Measurements from ENCODE around the gene SASH1. TPM values are rescaled to one million over a fixed set of nuclear protein-coding genes. Genes with fewer than 3 reads are reported as not detected.
A peak's percentile ranks its signal among the peaks of the same experiment; 100 is the strongest.

SASH1 gene
- total RNA-seq, 1 donor from 2014 or later = 61.3 TPM

DNA sequence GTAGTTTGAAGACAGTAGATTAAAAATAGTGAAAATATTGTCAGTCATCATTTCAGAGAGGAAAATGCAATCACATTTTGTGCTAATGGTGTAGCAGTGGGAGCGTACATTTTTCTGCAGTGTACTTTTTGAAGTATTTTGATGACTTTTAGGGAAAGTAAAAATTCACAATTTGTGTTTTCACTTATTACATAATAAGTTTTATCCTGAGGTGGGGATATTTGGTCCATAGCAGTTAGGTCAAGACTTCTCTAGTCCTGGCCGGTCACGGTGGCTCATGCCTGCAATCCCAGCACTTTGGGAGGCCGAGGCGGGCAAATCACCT, 122.3 kb downstream of the SASH1 start:
- TF ChIP-seq, protein P1, sequence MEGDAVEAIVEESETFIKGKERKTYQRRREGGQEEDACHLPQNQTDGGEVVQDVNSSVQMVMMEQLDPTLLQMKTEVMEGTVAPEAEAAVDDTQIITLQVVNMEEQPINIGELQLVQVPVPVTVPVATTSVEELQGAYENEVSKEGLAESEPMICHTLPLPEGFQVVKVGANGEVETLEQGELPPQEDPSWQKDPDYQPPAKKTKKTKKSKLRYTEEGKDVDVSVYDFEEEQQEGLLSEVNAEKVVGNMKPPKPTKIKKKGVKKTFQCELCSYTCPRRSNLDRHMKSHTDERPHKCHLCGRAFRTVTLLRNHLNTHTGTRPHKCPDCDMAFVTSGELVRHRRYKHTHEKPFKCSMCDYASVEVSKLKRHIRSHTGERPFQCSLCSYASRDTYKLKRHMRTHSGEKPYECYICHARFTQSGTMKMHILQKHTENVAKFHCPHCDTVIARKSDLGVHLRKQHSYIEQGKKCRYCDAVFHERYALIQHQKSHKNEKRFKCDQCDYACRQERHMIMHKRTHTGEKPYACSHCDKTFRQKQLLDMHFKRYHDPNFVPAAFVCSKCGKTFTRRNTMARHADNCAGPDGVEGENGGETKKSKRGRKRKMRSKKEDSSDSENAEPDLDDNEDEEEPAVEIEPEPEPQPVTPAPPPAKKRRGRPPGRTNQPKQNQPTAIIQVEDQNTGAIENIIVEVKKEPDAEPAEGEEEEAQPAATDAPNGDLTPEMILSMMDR (conservative IDR thresholded peaks at IDR 0.05) = peak; percentile 7
- DNase-seq (ENCODE audit: extremely low spot score, unreplicated experiment) = no peak
- peak overlapping the region; percentile 60 for H3K27ac Mint-ChIP-seq
- peak overlapping the region; percentile 19 for H3K4me3 Mint-ChIP-seq
- no peaks in the 10 kb centered on the region for H3K27me3 Mint-ChIP-seq
- H3K9me3 Mint-ChIP-seq = no peaks in the 10 kb centered on the region
- peaks cover 15% of the 10 kb centered on the region for H3K36me3 Mint-ChIP-seq
- peaks cover 32% of the 10 kb centered on the region for H3K4me1 Mint-ChIP-seq (ENCODE audit: unreplicated experiment)

DNA sequence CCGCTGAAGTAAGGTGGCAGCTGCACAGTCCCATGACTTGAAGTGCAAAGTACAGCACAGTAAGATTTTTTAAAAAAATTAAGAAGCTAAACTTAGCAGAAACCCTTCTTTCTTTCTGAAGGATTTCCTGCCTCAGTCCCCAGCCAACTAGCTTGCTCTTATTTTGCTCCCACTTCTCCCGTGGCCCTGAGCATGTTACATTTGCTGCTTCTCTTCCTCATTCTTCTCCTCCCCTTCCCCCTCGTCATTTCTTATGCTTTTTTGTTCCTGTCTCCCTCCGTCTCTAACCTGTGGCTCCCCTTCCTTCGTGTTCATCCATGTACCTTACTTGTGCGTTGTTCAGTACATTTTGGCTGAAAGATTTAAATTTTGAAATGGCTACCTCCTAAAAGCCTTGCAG, 123.0 kb downstream of the SASH1 start:
- Mint-ChIP-seq H3K27me3 (no peaks in the 10 kb centered on the region), H3K27ac (peak overlapping the region; percentile 71), H3K9me3 (no peaks in the 10 kb centered on the region), H3K4me3 (peak overlapping the region; percentile 24), H3K36me3 (peaks cover 14% of the 10 kb centered on the region), H3K4me1 (ENCODE audit: unreplicated experiment) (peaks cover 39% of the 10 kb centered on the region)
- TF ChIP-seq, protein P1 (conservative IDR thresholded peaks at IDR 0.05) = no peak
- DNase-seq (ENCODE audit: extremely low spot score, unreplicated experiment) = no peak

- no peaks in the 10 kb centered on the region for H3K9me3 Mint-ChIP-seq
- TF ChIP-seq, protein P1 (conservative IDR thresholded peaks at IDR 0.05) = no peak
- no peak for DNase-seq (ENCODE audit: extremely low spot score, unreplicated experiment)
- H3K4me3 Mint-ChIP-seq = no peak overlapping the region
- H3K4me1 Mint-ChIP-seq (ENCODE audit: unreplicated experiment) = peaks cover 39% of the 10 kb centered on the region
- no peaks in the 10 kb centered on the region for H3K27me3 Mint-ChIP-seq
- peaks cover 14% of the 10 kb centered on the region for H3K36me3 Mint-ChIP-seq
- peak overlapping the region; percentile 71 for H3K27ac Mint-ChIP-seq
Measured at GRCh38 chr6:148466158-148466557, 123.5 kb downstream of the SASH1 start.

DNA sequence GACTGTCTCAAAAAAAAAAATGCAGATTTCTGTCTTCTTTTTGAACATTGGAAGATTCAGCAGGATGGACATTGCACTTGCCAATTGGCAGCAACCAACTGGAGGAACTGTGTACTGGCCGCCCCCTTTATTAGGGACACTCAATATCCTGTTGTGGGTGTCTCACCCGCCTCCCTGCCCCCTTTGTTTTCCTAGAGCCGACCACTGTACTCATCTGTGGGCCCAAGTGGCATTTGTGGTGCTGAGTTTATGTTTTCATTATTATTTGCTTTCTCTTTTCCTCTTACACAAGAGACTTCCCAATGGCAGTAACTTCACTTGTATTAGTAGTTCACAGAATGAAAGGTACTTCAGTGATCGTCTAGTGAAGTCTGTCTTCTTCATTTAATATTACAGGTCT, 125.3 kb downstream of the SASH1 start:
- DNase-seq (ENCODE audit: extremely low spot score, unreplicated experiment) = no peak
- TF ChIP-seq, protein P1 (conservative IDR thresholded peaks at IDR 0.05) = no peak
- Mint-ChIP-seq H3K27me3 (no peaks in the 10 kb centered on the region), H3K36me3 (peaks cover 25% of the 10 kb centered on the region), H3K27ac (no peak overlapping the region), H3K9me3 (no peaks in the 10 kb centered on the region), H3K4me3 (no peak overlapping the region), H3K4me1 (ENCODE audit: unreplicated experiment) (peaks cover 40% of the 10 kb centered on the region)

- peaks cover 24% of the 10 kb centered on the region for H3K4me1 Mint-ChIP-seq (ENCODE audit: unreplicated experiment)
Measured at GRCh38 chr6:148470156-148470555, 127.5 kb downstream of the SASH1 start.

More at GRCh38 chr6:148470156-148470555, 127.5 kb downstream of the SASH1 start:
- Mint-ChIP-seq H3K27ac (no peak overlapping the region), H3K36me3 (peaks cover 32% of the 10 kb centered on the region), H3K9me3 (no peaks in the 10 kb centered on the region), H3K4me3 (no peak overlapping the region), H3K27me3 (no peaks in the 10 kb centered on the region)
- DNase-seq (ENCODE audit: extremely low spot score, unreplicated experiment) = no peak
- TF ChIP-seq, protein P1 (conservative IDR thresholded peaks at IDR 0.05) = no peak

Measured in type B pancreatic cell (in vitro differentiated cells).